NCI-H2196 treated with DMSO at 0.1 percent for 48 hours (cell line): ENCODE results near the gene CPA2.
"Not testable (repeated sequence)": the region's sequence is repeated elsewhere in the genome, so short reads cannot be mapped to it uniquely, and the experiment has no call there.

Source experiments
- DNase-seq: peaks from one replicate; lab custom pipeline; 2025; ENCODE audit not compliant: unreplicated experiment; lab: John Stamatoyannopoulos, UW

Gene CPA2

GRCh38 chr7:130249626-130250025, 17.0 kb upstream of the CPA2 start:
- not testable (repeated sequence) for DNase-seq

DNA sequence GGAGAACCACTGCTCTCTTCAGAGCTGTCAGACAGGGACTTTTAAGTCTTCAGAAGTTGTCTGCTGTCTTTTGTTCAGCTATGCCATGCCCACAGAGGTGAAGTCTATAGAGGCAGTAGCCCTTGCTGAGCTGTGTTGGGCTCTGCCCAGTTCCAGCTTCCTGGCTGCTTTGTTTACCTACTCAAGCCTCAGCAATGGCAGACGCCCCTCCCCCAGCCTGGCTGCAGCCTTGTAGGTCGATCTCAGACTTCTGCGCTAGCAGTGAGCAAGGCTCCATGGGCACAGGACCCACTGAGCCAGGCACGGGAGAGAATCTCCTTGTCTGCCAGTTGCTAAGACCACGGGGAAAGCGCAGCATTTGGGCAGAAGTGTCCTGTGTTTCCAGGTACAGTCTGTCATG, 12.1 kb upstream of the CPA2 start:
- no peak for DNase-seq

DNA sequence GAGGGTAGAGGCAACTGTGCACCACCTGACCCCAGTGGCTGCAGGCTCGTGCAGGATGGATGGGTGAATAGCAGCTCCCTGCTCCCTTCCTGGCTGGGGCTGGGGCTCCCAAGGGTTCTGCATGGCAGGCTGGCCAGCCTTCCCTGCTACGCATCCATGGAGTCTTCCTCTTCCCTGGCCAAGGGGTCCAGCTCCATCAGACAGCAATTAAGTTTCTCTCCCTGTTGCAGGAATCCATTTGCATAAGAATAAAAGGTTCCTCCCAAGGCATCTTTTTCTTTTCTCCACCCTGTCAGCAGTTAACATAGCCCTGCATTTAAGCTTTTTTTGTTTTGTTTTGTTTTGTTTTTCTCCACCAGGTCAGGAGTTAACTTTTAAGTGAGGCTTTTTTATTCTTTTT, 10.0 kb upstream of the CPA2 start:
- DNase-seq = no peak

- no peak for DNase-seq
Measured at GRCh38 chr7:130258494-130259078, 8.1 kb upstream of the CPA2 start.

DNA sequence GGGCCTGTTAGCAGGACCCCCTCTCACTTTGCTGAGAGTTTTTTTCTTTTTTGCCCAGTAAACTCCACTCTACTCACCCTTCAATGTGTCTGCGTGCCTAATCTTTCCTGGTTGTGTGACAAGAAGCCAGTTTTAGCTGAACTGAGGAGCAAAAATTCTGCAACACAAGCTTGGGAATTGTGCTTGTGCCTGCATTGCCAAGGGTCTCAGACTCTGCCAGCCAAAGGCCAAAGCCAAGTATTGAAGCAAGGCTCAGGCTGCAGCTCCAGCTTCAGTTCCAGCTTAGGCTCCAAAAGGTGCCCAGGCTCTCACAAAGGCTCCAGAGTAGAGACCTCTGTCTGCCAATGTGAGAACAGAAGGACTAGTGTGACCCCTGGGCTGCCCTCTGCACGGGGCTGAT, 4.2 kb upstream of the CPA2 start:
- DNase-seq = no peak

DNA sequence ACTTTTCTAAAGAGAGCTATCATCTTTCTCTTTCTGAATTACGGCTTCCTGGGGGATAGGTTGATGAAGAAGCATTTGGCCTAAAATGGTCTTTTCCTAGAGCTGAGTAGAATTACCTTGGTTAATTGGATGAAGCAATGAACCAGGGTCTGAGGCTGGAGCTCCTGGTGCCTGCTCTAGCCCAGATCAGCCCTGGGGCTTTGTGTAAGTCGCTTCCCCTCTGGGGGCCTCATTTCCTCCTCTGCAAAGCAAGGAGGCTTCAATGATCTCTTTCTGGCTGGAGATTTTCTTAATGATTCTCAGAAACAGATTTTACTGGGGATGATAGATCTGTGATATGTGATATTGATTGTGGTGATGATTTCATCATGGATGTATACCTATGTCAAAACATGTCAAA, 3.5 kb upstream of the CPA2 start:
- no peak for DNase-seq

- DNase-seq = no peak
Measured at GRCh38 chr7:130266961-130267321, 278 bp downstream of the CPA2 start.

GRCh38 chr7:130268463-130269317, 2.0 kb downstream of the CPA2 start:
- DNase-seq = no peak

DNA sequence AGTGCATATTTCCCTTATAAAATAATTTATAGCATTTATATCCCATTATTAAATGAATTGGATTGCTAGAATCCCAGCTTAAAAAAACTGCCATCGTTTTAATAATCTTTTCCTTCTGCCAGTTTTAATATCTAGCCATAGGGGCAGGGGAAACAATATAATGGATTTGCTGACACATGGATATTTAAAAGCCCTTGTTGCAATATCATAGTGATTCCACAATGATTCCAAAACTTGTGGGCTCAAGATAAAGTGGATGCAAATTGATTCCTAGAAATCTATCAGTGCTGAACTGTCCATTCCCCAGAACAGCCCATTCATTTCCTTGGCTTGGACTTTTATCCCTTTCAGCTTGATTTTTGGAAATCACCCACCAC, 2.6 kb downstream of the CPA2 start:
- no peak for DNase-seq

DNA sequence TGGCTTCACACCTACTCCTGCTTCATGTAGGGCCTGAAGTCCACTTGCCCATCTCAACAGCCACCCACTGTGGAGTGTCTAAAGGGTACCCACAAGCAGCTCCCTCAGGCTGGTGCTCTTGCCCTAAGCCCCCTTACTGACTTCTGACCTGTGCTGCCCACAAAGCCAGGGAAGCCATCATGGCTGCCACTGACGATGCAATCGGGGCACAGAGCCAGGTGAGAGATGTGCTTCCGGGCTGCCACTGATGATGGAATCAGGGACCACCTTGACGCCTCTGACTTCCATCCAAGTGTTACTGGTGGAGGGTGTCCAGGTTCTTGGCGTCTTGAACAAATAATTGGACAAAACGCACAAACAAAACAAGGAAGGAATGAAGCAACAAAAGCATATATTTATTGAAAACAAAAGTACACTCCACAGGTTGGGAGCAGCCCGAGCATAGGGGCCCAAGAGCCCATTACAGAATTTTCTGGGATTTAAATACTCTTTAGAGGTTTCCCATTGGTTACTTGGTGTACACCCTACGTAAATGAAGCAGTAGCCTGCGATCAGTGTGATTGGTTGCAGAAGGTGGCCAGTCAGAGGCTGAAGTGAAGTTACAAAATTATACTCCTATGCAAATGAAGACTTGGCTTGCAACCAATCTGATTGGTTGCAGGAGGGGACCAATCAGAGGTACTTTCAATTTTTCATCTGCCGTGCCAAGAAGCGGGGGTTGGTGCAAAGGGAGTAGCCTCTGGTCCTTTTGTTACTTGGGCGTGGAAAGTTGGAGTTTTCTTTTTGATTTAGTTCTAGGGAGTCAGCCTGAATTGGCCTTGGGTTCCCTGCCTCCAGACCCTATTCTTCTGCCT, 4.5 kb downstream of the CPA2 start:
- DNase-seq = no peak

DNA sequence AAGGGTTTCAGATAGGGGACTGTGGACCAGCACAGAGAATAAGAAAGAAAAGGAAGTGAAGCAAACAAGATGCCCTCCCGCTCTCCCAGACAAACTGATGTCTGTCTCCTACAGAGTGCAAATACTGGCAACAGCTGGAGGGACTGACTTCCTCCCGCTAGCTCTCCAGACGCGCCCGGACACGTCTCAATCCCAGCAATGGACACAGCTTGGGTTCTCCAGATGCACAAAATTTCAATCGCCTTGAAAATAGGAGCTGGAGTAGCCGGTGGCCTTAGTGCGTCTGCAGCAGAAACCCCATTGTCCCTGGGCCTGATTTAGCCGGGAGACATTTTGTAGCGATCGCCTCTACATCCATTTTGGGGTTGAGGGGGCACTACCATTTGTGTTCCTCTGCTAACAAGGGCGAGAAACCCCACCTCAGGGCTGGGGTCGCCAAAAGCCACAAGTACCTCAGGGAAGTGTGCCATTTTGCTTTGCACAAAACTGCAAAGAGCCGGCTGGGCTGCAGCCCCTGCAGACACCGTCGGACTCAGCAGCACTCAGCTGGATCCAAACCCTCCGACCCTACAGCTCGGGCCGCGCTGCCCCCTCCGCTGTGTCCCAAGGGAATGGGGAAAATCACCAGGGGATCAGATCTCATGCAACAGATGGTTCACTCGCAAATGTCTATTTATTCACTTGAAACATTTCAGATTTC, 5.9 kb downstream of the CPA2 start:
- no peak for DNase-seq

DNA sequence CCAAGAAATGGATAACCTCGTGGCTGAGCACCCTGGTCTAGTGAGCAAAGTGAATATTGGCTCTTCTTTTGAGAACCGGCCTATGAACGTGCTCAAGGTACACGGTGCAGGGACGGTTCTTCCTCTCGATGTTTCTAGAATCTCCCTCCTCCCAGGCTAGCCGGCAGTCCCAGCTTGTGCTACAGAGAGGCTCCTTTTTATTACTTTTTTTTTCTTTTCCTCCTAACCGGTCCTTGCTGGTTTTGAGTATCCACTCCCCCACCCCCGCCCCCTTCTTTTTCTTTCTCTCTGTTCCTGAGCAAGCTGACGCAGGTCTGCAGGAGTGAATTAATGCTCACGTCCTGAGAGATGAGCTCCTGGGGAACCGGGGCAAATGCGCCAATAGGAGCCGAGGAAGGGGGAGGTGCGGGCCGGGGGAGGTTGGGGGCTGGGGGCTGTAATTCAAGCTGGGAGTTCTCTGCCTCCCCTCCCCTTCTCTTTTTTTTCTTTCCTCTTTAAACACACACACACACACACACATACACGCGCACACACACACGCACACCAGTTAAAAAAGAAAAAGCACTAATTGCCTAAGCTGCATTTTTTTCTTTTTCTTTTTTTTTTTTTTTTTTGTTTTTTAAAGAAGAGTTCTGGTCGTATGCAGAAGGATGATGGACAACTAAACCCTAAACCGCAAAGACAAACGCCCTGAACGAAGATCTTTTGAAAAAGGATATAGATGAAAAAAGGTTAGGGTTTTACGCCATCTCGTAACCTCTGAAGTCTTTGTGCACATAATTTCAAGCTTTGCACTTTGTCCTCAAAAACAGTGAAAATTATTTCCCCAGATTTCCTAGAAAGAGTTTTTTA, 6.6 kb downstream of the CPA2 start:
- DNase-seq = no peak

- DNase-seq = no peak
Measured at GRCh38 chr7:130273933-130274255, 7.2 kb downstream of the CPA2 start.

DNA sequence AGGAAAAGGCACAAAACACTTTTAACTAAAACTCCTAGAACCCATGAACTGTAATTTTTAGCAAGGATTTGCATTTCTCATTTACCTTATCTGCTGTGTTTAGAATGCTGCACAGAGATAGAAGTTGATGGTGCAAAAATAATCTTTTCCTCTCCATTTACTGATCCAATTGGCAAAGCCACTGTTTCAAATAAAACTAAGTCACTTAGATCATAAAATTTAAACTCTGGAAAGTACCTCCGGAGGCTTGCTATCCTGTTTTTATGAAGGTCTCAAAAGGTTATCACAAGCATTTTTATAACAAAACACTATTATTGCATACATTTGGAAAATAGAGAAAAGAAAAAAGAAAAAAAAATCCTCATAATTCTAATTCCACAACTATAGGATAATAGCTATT, 7.6 kb downstream of the CPA2 start:
- no peak for DNase-seq

DNA sequence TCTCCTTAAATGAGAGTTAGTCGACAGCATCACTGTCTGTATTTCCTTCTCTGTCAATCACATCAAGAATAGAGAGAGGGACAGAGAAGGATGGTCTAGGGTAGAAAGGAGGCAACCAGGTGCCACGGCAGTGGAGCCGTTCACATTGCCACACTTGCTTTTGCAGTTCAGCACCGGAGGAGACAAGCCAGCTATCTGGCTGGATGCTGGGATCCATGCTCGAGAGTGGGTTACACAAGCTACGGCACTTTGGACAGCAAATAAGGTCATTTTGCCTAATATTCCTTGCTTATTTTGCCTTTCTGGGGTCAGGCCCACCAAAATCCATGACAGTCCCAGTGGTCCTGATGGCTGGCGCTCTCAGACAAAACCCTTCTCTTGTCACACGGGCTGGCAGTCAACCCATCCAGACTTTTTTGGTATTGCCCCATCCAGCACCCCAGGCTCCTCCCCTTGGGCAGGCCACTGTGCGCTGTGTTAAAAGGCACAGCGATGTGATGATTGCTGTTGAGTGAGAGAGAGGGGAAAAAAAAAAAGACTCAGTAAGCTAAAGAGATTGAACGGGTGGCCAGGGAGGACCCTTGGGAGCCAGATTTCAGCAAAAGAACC, 8.4 kb downstream of the CPA2 start:
- no peak for DNase-seq

GRCh38 chr7:130275826-130276297, 9.2 kb downstream of the CPA2 start:
- DNase-seq = no peak

GRCh38 chr7:130276796-130277762, 10.4 kb downstream of the CPA2 start:
- DNase-seq = no peak

DNA sequence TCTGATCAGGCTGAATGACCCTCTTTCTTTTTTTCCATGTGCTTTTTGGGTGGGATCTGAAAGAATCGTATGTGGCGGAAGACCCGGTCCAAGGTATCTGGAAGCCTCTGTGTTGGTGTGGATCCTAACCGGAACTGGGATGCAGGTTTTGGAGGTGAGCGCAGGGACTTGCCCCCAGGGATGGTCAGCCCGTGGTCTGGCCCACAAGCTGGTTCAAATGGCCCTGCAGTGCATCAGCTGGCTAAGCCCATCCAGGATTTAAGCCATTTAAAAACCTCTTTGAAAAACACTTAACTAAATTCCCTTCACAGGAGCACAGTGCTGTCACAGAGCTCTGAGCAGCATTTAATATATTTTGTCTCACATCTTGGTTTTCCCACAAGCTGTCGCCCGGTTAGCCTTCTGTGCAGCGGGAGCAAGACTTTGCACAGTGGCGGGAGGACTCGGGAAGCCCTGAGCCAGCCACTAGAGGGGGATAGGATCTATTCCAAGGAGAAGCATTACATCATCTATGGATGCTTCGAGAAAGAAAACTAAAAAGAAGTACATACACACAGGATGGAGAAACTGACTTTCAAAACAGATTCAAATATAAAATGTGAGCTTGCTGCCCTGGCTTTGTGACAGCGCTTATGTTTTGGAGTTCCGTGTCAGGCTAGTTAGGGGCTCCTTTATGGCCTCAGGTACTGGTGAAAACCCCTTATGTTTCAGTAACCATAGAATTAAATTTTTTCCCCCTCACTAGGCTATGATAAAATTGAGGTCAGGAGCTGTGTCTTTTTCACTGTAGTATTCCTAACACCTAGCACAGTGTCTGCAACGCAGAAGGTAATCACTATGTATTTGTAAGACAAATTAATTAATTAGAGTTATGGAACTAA, 11.3 kb downstream of the CPA2 start:
- DNase-seq = no peak
